ENCODE results near the gene TMEM235. TPM values are rescaled to one million over a fixed set of nuclear protein-coding genes. Genes with fewer than 3 reads are reported as not detected.

Gene TMEM235
- total RNA-seq, 1 donor from 2014 or later = not detected

- TF ChIP-seq CTCF (IDR thresholded peaks at IDR 0.05; ENCODE audit: insufficient read depth, low read length, poor library complexity, severe bottlenecking) = no peak
- Histone ChIP-seq H3K36me3 (ENCODE audit: control insufficient read depth, insufficient read depth, low read length) (no peaks in the 10 kb centered on the region), H3K4me3 (ENCODE audit: low read depth, low read length) (no peak overlapping the region), H3K27me3 (ENCODE audit: control insufficient read depth, insufficient read depth, low read length) (no peaks in the 10 kb centered on the region)
- no peak for DNase-seq (ENCODE audit: low read depth)
Measured at GRCh38 chr17:78281249-78281845, 49.9 kb downstream of the TMEM235 start.

- Histone ChIP-seq H3K4me3 (ENCODE audit: low read depth, low read length) (no peak overlapping the region), H3K27me3 (ENCODE audit: control insufficient read depth, insufficient read depth, low read length) (no peaks in the 10 kb centered on the region), H3K36me3 (ENCODE audit: control insufficient read depth, insufficient read depth, low read length) (no peaks in the 10 kb centered on the region)
- no peak for TF ChIP-seq CTCF (IDR thresholded peaks at IDR 0.05; ENCODE audit: insufficient read depth, low read length, poor library complexity, severe bottlenecking)
- no peak for DNase-seq (ENCODE audit: low read depth)
Measured at GRCh38 chr17:78284146-78284545, 52.7 kb downstream of the TMEM235 start.

- TF ChIP-seq CTCF (IDR thresholded peaks at IDR 0.05; ENCODE audit: insufficient read depth, low read length, poor library complexity, severe bottlenecking) = no peak
- DNase-seq (ENCODE audit: low read depth) = no peak
- Histone ChIP-seq H3K27me3 (ENCODE audit: control insufficient read depth, insufficient read depth, low read length) (peaks cover 2% of the 10 kb centered on the region), H3K36me3 (ENCODE audit: control insufficient read depth, insufficient read depth, low read length) (no peaks in the 10 kb centered on the region), H3K4me3 (ENCODE audit: low read depth, low read length) (no peak overlapping the region)
Measured at GRCh38 chr17:78289004-78289403, 57.6 kb downstream of the TMEM235 start.

GRCh38 chr17:78289802-78290363 is 58.5 kb downstream of the TMEM235 start:
- Histone ChIP-seq H3K4me3 (ENCODE audit: low read depth, low read length) (no peak overlapping the region), H3K27me3 (ENCODE audit: control insufficient read depth, insufficient read depth, low read length) (peaks cover 2% of the 10 kb centered on the region), H3K36me3 (ENCODE audit: control insufficient read depth, insufficient read depth, low read length) (no peaks in the 10 kb centered on the region)
- peak; percentile 63 for DNase-seq (ENCODE audit: low read depth)
- TF ChIP-seq CTCF (IDR thresholded peaks at IDR 0.05; ENCODE audit: insufficient read depth, low read length, poor library complexity, severe bottlenecking) = peak; percentile 88

Other genes starting within 250 kb of the TMEM235 start
- gene TMC6, start 102.9 kb upstream of the TMEM235 start, total RNA-seq = 88.7 and 127 TPM in 2 replicates
- 5.5 and 6.4 TPM in 2 replicates for gene TMC8, start 100.9 kb upstream of the TMEM235 start, total RNA-seq
- not detected in 2 replicates for gene C17orf99, start 85.2 kb upstream of the TMEM235 start, total RNA-seq
- 85.7 and 144 TPM in 2 replicates for gene SYNGR2, start 63.0 kb upstream of the TMEM235 start, total RNA-seq
- 15.0 and 21.1 TPM in 2 replicates for gene TK1, start 44.6 kb upstream of the TMEM235 start, total RNA-seq
- 38.1 and 49.7 TPM in 2 replicates for gene AFMID, start 44.3 kb upstream of the TMEM235 start, total RNA-seq
- gene BIRC5, start 17.4 kb upstream of the TMEM235 start, total RNA-seq = 7.2 and 8.6 TPM in 2 replicates
- gene SOCS3, start 128.4 kb downstream of the TMEM235 start, total RNA-seq = 36.0 and 39.2 TPM in 2 replicates
- 32.8 and 34.5 TPM in 2 replicates for gene PGS1, start 147.0 kb downstream of the TMEM235 start, total RNA-seq

Measured in kidney epithelial cell (primary cell).